H1 (cell line): Measurements from ENCODE around the gene CHPT1. TPM values are rescaled to one million over a fixed set of nuclear protein-coding genes. Genes with fewer than 3 reads are reported as not detected.

Experiments
- CBX5 ChIP-seq: fragments of 300-800, 300-1000 bp; sonication (generic); IDR thresholded peaks from 2 replicates; pipeline ENCODE4 v1.7.1; 2016; ENCODE audit warnings: antibody characterized with exemption, low read length, low read depth
- HDAC6 ChIP-seq: IDR thresholded peaks from one replicate; pipeline ENCODE4 v1.7.1; 2012; ENCODE audit warnings: low read depth, mild to moderate bottlenecking, inconsistent platforms, low read length, moderate library complexity
- NANOG ChIP-seq: IDR thresholded peaks from 2 replicates; pipeline ENCODE4 v1.6.1; 2011; ENCODE audit warnings: low read length, low read depth, mild to moderate bottlenecking, inconsistent platforms; ENCODE audit not compliant: insufficient read depth, poor library complexity, severe bottlenecking
- POLR2A ChIP-seq, 2 experiments: IDR thresholded peaks; 1 replicate in 1 of 2; 2 replicates in 1 of 2; pipeline ENCODE4 v1.6.1; 2011; ENCODE audit warnings: low read depth in 2 of 2, low read length in 2 of 2, mild to moderate bottlenecking in 2 of 2; ENCODE audit errors: control extremely low read depth in 1 of 2
- SRF ChIP-seq: IDR thresholded peaks from 2 replicates; pipeline ENCODE4 v1.6.1; 2011; ENCODE audit warnings: mild to moderate bottlenecking, low read depth, low read length, moderate library complexity
- polyA plus RNA-seq, 7 experiments: library from polyadenylated mRNA; depleted of rRNA in 3 of 7; stranded (reverse) in 5 of 7; unstranded in 2 of 7; fragments of >200 nt in 5 of 7; fragments of 200-250 nt in 2 of 7; gene quantifications; 1 replicate in 5 of 7; 2 replicates in 1 of 7; 4 replicates in 1 of 7; pipeline versions ENCODE4 v1.2.1 to v1.2.3, GENCODE V29; 2011 to 2013; ENCODE audit warnings: missing spikeins in 2 of 7, mixed read lengths in 2 of 7
- total RNA-seq: library from RNA; stranded (reverse); fragmentation: NEBNext Ultra II Directional; extraction: Animal tissue kit (Norgen Biotek cat#: 25700); gene quantifications from 2 replicates; pipeline ENCODE4 v1.2.1, GENCODE V29; 2021

CHPT1 gene
- total and polyA plus RNA-seq, 2 of the 8 experiments (the other 6 are each of a cell fraction or from before 2014, with no cell fraction given): 13.3 to 22.5 TPM

DNA sequence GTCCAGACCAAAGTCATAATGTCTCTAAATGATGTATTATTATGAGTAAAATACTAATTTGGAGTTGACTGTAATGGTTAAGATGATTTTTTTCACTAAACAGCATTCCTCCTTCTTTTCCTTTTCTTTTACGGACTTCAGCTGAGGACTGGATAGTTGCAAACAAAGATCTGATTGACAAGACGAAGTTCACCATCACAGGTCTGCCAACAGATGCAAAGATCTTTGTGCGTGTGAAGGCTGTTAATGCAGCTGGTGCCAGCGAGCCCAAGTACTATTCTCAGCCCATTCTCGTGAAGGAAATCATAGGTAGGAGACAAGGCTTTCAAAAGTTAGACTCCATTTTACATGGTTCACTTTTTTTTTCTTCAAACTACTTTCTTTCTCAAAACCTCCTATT is 29.8 kb upstream of the CHPT1 start (continued):
- TF ChIP-seq NANOG (no peak), HDAC6 (no peak), POLR2A (IDR thresholded peaks at IDR 0.05; ENCODE audit: control extremely low read depth in 1 of 2, low read depth in 2 of 2, low read length in 2 of 2) (no peak), CBX5 (no peak), SRF (no peak)
